OCI-LY7 (cell line): ENCODE measurements around the gene DSTYK. TPM values are rescaled to one million over a fixed set of nuclear protein-coding genes. Genes with fewer than 3 reads are reported as not detected.

Experiments
- BruUV-seq: library from RNA; stranded (reverse); fragments of 400-500 nt; replicated peaks from 2 replicates; lab custom pipeline; 2021; lab: Mats Ljungman, UMichigan
- CTCF ChIA-PET: fragments of 300-600 bp; sonication (Branson Sonifier 250); formaldehyde crosslinking; loops from one replicate; lab custom pipeline; 2022; ENCODE audit warnings: antibody characterized with exemption; ENCODE audit not compliant: unreplicated experiment; lab: Charles Lee
- POLR2A ChIA-PET: fragments of 300-600 bp; sonication (Branson Sonifier 250); formaldehyde crosslinking; loops from one replicate; lab custom pipeline; 2022; ENCODE audit warnings: antibody characterized with exemption; lab: Charles Lee
- DNase-seq: peaks from one replicate; pipeline ENCODE4 v3.0.0-alpha.2; 2015; ENCODE audit warnings: low spot score
- H2AFZ ChIP-seq: fragments of 200-600 bp; sonication (generic), shearing (Covaris generic); 2 replicates; pipeline ENCODE4 v1.6.1; 2014; ENCODE audit warnings: mild to moderate bottlenecking, antibody characterized with exemption, low read length, moderate library complexity
- H3K27ac ChIP-seq: fragments of 200-600 bp; sonication (generic); 2 replicates; pipeline ENCODE4 v1.5.1; 2014; ENCODE audit warnings: mixed run types, low read depth, mild to moderate bottlenecking, moderate library complexity, low read length, inconsistent platforms; ENCODE audit not compliant: poor library complexity, severe bottlenecking
- H3K36me3 ChIP-seq: fragments of 200-600 bp; sonication (generic); 2 replicates; pipeline ENCODE4 v1.6.1; 2014; ENCODE audit warnings: mild to moderate bottlenecking, antibody characterized with exemption, low read length, moderate library complexity, mixed read lengths; ENCODE audit not compliant: insufficient read depth
- H3K4me1 ChIP-seq: fragments of 200-600 bp; sonication (generic); 2 replicates; pipeline ENCODE4 v1.5.1; 2014; ENCODE audit warnings: mild to moderate bottlenecking, low read length; ENCODE audit not compliant: insufficient read depth, poor library complexity, severe bottlenecking
- H3K4me2 ChIP-seq: fragments of 200-600 bp; sonication (generic); 2 replicates; pipeline ENCODE4 v1.6.1; 2014; ENCODE audit warnings: mild to moderate bottlenecking, low read length
- H3K4me3 ChIP-seq: fragments of 200-600 bp; sonication (generic); 2 replicates; pipeline ENCODE4 v1.5.1; 2014; ENCODE audit warnings: mild to moderate bottlenecking, low read depth, low read length; ENCODE audit not compliant: poor library complexity, severe bottlenecking
- H3K79me2 ChIP-seq: fragments of 200-600 bp; sonication (generic); 2 replicates; pipeline ENCODE4 v1.6.1; 2016; ENCODE audit warnings: low read depth, mild to moderate bottlenecking, low read length, moderate library complexity, mixed read lengths; ENCODE audit not compliant: insufficient read depth
- H3K9me2 ChIP-seq: fragments of 200-600 bp; sonication (generic); 2 replicates; pipeline ENCODE4 v1.6.1; 2016; ENCODE audit warnings: mild to moderate bottlenecking, low read length, mixed read lengths; ENCODE audit not compliant: insufficient read depth
- H3K9me3 ChIP-seq: fragments of 200-600 bp; sonication (generic); 2 replicates; pipeline ENCODE4 v1.6.1; 2014; ENCODE audit warnings: mild to moderate bottlenecking, mixed run types, low read length, mixed read lengths
- H4K20me1 ChIP-seq: fragments of 200-600 bp; sonication (generic); 2 replicates; pipeline ENCODE4 v1.6.1; 2014; ENCODE audit warnings: mild to moderate bottlenecking, antibody characterized with exemption, low read length, moderate library complexity, mixed read lengths; ENCODE audit not compliant: insufficient read depth
- EZH2phosphoT487 ChIP-seq: fragments of 200-600 bp; sonication (generic); IDR thresholded peaks from 2 replicates; pipeline ENCODE4 v1.6.1; 2018; ENCODE audit warnings: low read depth, borderline replicate concordance, mild to moderate bottlenecking, mixed run types, antibody characterized with exemption, low read length, moderate library complexity, mixed read lengths
- intact Hi-C: fragments of 100-400 bp; cut with micrococcal nuclease; formaldehyde crosslinking; loops from one replicate; pipeline ENCODE4 v1.10.0; 2022; ENCODE audit not compliant: unreplicated experiment
- total RNA-seq, 2 experiments: library from RNA; depleted of rRNA in 1 of 2; stranded (reverse); fragments of >200 nt in 1 of 2; shearing (Covaris generic) in 1 of 2; gene quantifications; 2 replicates each; pipeline ENCODE4 v1.2.3, GENCODE V29; 2014 to 2022
- TF ChIP-seq, protein P1 (sequence below): fragments of 200-600 bp; sonication (generic); conservative IDR thresholded peaks from 2 replicates; pipeline ENCODE4 v1.5.1; 2014; ENCODE audit warnings: mild to moderate bottlenecking, antibody characterized with exemption, low read length, moderate library complexity, mixed read lengths

The DSTYK gene
- total RNA-seq, 2 experiments from 2014 or later: 4.7 to 6.6 TPM

- Histone ChIP-seq H2AFZ (no peak overlapping the region), H3K4me1 (no peaks in the 10 kb centered on the region), H3K36me3 (peaks cover 36% of the 10 kb centered on the region), H3K9me3 (peaks cover 20% of the 10 kb centered on the region), H3K4me3 (no peak overlapping the region), H3K79me2 (no peaks in the 10 kb centered on the region), H3K9me2 (no peaks in the 10 kb centered on the region), H4K20me1 (no peaks in the 10 kb centered on the region), H3K27ac (no peak overlapping the region), H3K4me2 (no peak overlapping the region)
- intact Hi-C loops: no loop called here
- DNase-seq: no peak
- BruUV-seq: no TSS peak
- ChIA-PET POLR2A (no interaction called here), CTCF (no interaction called here)
- TF ChIP-seq EZH2phosphoT487: no peak
- TF ChIP-seq, protein P1, sequence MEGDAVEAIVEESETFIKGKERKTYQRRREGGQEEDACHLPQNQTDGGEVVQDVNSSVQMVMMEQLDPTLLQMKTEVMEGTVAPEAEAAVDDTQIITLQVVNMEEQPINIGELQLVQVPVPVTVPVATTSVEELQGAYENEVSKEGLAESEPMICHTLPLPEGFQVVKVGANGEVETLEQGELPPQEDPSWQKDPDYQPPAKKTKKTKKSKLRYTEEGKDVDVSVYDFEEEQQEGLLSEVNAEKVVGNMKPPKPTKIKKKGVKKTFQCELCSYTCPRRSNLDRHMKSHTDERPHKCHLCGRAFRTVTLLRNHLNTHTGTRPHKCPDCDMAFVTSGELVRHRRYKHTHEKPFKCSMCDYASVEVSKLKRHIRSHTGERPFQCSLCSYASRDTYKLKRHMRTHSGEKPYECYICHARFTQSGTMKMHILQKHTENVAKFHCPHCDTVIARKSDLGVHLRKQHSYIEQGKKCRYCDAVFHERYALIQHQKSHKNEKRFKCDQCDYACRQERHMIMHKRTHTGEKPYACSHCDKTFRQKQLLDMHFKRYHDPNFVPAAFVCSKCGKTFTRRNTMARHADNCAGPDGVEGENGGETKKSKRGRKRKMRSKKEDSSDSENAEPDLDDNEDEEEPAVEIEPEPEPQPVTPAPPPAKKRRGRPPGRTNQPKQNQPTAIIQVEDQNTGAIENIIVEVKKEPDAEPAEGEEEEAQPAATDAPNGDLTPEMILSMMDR: no peak
Measured at GRCh38 chr1:205152505-205152904, 59.0 kb downstream of the DSTYK start.

GRCh38 chr1:205150651-205151428 lies 60.7 kb downstream of the DSTYK start:
- POLR2A ChIA-PET: interaction anchor here (0.6 to 1.4 kb wide), 2 partner anchors 28 to 132 kb away, joined by 3 to 4 read pairs; no protein-coding TSS in a partner anchor
- Histone ChIP-seq H3K9me3 (peaks cover 5% of the 10 kb centered on the region), H4K20me1 (no peaks in the 10 kb centered on the region), H2AFZ (no peak overlapping the region), H3K27ac (no peak overlapping the region), H3K79me2 (no peaks in the 10 kb centered on the region), H3K4me2 (no peak overlapping the region), H3K36me3 (peaks cover 26% of the 10 kb centered on the region), H3K4me1 (no peaks in the 10 kb centered on the region), H3K9me2 (no peaks in the 10 kb centered on the region), H3K4me3 (no peak overlapping the region)
- intact Hi-C loops: no loop called here
- TF ChIP-seq, protein P1: no peak
- DNase-seq: no peak
- BruUV-seq: no TSS peak
- CTCF ChIA-PET: interaction anchor here (1.8 kb wide), 1 partner anchor 9 kb away, joined by 7 read pairs; no protein-coding TSS in a partner anchor
